K562 (cell line): ENCODE data around the gene INSR. TPM values are rescaled to one million over a fixed set of nuclear protein-coding genes. Genes with fewer than 3 reads are reported as not detected.

ENCODE experiments used
- ATAC-seq: fragments of 200-7000 bp; cut with Tn5 transposase; 3 replicates; pipeline ENCODE4 v1.9.1; 2020; ENCODE audit warnings: moderate library complexity
- BruUV-seq: library from RNA; stranded (reverse); fragments of 400-500 nt; replicated peaks from 2 replicates; lab custom pipeline; 2021; lab: Mats Ljungman, UMichigan
- CTCF ChIA-PET: fragments of 300-600 bp; formaldehyde crosslinking; extraction: SDS; loops from one replicate; lab custom pipeline; 2021; ENCODE audit warnings: low intra/inter-chr PET ratio; lab: Yijun Ruan, JAX
- POLR2A ChIA-PET: fragments of 300-600, 350-650 bp; sonication (Branson Sonifier 250); formaldehyde crosslinking; extraction: SDS; loops from one replicate; lab custom pipeline; 2021; ENCODE audit warnings: antibody characterized with exemption, inconsistent platforms; lab: Yijun Ruan, JAX
- DNase-seq, 4 experiments: peaks; one replicate each; pipeline versions ENCODE4 v3.0.0 to v3.0.0-alpha.2; 2011 to 2018; ENCODE audit warnings: low spot score in 3 of 4, mixed read lengths in 3 of 4; ENCODE audit errors: extremely low read depth in 1 of 4
- FAIRE-seq: peaks from 2 replicates; lab custom pipeline; 2011; peaks lifted over from hg19 to GRCh38; lab: Jason Lieb, UNC
- H2AFZ ChIP-seq: 2 replicates; pipeline ENCODE4 v1.6.0; 2011; ENCODE audit warnings: low read depth, low read length, control low read depth, inconsistent platforms
- H3K27ac ChIP-seq: fragments of 200-600 bp; 3 replicates; pipeline ENCODE4 v1.8.0; 2011; ENCODE audit warnings: low read depth, mild to moderate bottlenecking, control low read depth, inconsistent platforms, low read length, moderate library complexity, mixed read lengths; ENCODE audit errors: extremely low read depth
- H3K27me3 ChIP-seq, 2 experiments: fragments of 300-600 bp in 1 of 2; 2 replicates in 1 of 2; 3 replicates in 1 of 2; pipeline versions ENCODE4 v1.6.0 to v1.8.0; 2011; ENCODE audit warnings: inconsistent platforms in 2 of 2, low read length in 2 of 2, mild to moderate bottlenecking in 1 of 2, mixed read lengths in 1 of 2, moderate library complexity in 1 of 2; ENCODE audit not compliant: control insufficient read depth in 2 of 2, insufficient read depth in 2 of 2
- H3K36me3 ChIP-seq: fragments of 300-600 bp; 3 replicates; pipeline ENCODE4 v1.8.0; 2011; ENCODE audit warnings: mild to moderate bottlenecking, low read length, inconsistent platforms; ENCODE audit not compliant: control insufficient read depth, insufficient read depth
- H3K4me1 ChIP-seq, 2 experiments: fragments of 200-600 bp in 1 of 2; replicated peaks in 1 of 2; 2 replicates in 1 of 2; 3 replicates in 1 of 2; pipeline versions ENCODE4 v1.5.1 to v1.8.0; 2011; ENCODE audit warnings: inconsistent platforms in 2 of 2, low read length in 2 of 2, mild to moderate bottlenecking in 1 of 2, mixed read lengths in 1 of 2, moderate library complexity in 1 of 2; ENCODE audit not compliant: control insufficient read depth in 2 of 2, insufficient read depth in 2 of 2
- H3K4me2 ChIP-seq: 2 replicates; pipeline ENCODE4 v1.6.1; 2011; ENCODE audit warnings: low read length, control low read depth, inconsistent platforms, mixed read lengths; ENCODE audit not compliant: insufficient read depth
- H3K4me3 ChIP-seq: fragments of 200-600 bp; sonication (generic), shearing (Covaris generic); 2 replicates; pipeline ENCODE4 v1.5.1; 2016; ENCODE audit warnings: control low read depth, inconsistent platforms
- H3K79me2 ChIP-seq: fragments of 200-600 bp; 3 replicates; pipeline ENCODE4 v1.8.0; 2011; ENCODE audit warnings: low read length, inconsistent platforms; ENCODE audit not compliant: control insufficient read depth, insufficient read depth
- H3K9ac ChIP-seq, 2 experiments: 2 replicates each; pipeline versions ENCODE4 v1.6.0 to v1.6.1; 2011; ENCODE audit warnings: low read depth in 2 of 2, low read length in 2 of 2, control low read depth in 1 of 2, inconsistent platforms in 1 of 2, mild to moderate bottlenecking in 1 of 2, mixed read lengths in 1 of 2; ENCODE audit not compliant: insufficient read depth in 1 of 2
- H3K9me1 ChIP-seq: one replicate; pipeline ENCODE4 v1.6.0; 2011; ENCODE audit warnings: inconsistent platforms, mild to moderate bottlenecking, low read length, moderate library complexity; ENCODE audit not compliant: control insufficient read depth, insufficient read depth
- H3K9me3 ChIP-seq: replicated peaks from 2 replicates; pipeline ENCODE4 v1.5.1; 2011; ENCODE audit warnings: low read depth, low read length, inconsistent platforms; ENCODE audit not compliant: control insufficient read depth, insufficient read depth
- H4K20me1 ChIP-seq: replicated peaks from 2 replicates; pipeline ENCODE4 v1.6.1; 2011; ENCODE audit warnings: low read length, inconsistent platforms, mixed read lengths; ENCODE audit not compliant: control insufficient read depth, insufficient read depth
- AFF1 ChIP-seq, 2 experiments: fragments of 450-650 bp; IDR thresholded peaks; 2 replicates each; pipeline ENCODE4 v1.6.1; 2018; ENCODE audit warnings: mild to moderate bottlenecking in 2 of 2, low read depth in 1 of 2; ENCODE audit not compliant: partially characterized antibody in 2 of 2
- CBFA2T2 ChIP-seq: fragments of 450-650 bp; conservative IDR thresholded peaks from 2 replicates; pipeline ENCODE4 v1.6.1; 2017; ENCODE audit warnings: mild to moderate bottlenecking
- CREB3L1 ChIP-seq: fragments of 450-650 bp; IDR thresholded peaks from 2 replicates; pipeline ENCODE4 v1.6.1; 2014; ENCODE audit warnings: low read depth, mild to moderate bottlenecking, moderate library complexity, borderline replicate concordance
- ELF4 ChIP-seq: fragments of 450-650 bp; formaldehyde crosslinking; IDR thresholded peaks from 2 replicates; pipeline ENCODE4 v1.4.0; 2022; ENCODE audit warnings: missing genetic modification characterization
- FOXA1 ChIP-seq: fragments of 450-650 bp; IDR thresholded peaks from 2 replicates; pipeline ENCODE4 v1.6.1; 2016; ENCODE audit warnings: mild to moderate bottlenecking, borderline replicate concordance
- MAX ChIP-seq: sonication (generic); formaldehyde crosslinking; IDR thresholded peaks from 2 replicates; pipeline ENCODE4 v1.9.0; 2022; ENCODE audit warnings: mild to moderate bottlenecking, missing genetic modification reagents
- NFIX ChIP-seq: fragments of 250-450 bp; sonication (Bioruptor Pico); IDR thresholded peaks from 2 replicates; pipeline ENCODE4 v1.4.0; 2020; ENCODE audit warnings: low read depth, mild to moderate bottlenecking, moderate library complexity
- NR2F6 ChIP-seq: fragments of 450-650 bp; formaldehyde crosslinking; IDR thresholded peaks from 2 replicates; pipeline ENCODE4 v1.4.0; 2020; ENCODE audit warnings: mild to moderate bottlenecking
- RUNX1 ChIP-seq: sonication (generic); IDR thresholded peaks from 2 replicates; pipeline ENCODE4 v1.6.1; 2016; ENCODE audit warnings: antibody characterized with exemption, low read depth
- SOX6 ChIP-seq: fragments of 450-650 bp; IDR thresholded peaks from 2 replicates; pipeline ENCODE4 v1.6.1; 2014; ENCODE audit warnings: mild to moderate bottlenecking
- SRSF9 ChIP-seq: fragments of 200-400 bp; formaldehyde crosslinking; IDR thresholded peaks from 2 replicates; pipeline ENCODE4 v1.6.1; 2017; ENCODE audit warnings: low read depth, low read length, borderline replicate concordance
- ZNF263 ChIP-seq: sonication (generic); formaldehyde crosslinking; IDR thresholded peaks from 2 replicates; pipeline ENCODE4 v1.8.0; 2022; ENCODE audit warnings: mild to moderate bottlenecking, missing genetic modification reagents, borderline replicate concordance
- ZNF395 ChIP-seq: fragments of 200-800 bp; sonication (Bioruptor generic); IDR thresholded peaks from 2 replicates; pipeline ENCODE4 v1.6.1; 2017; ENCODE audit warnings: missing genetic modification characterization, missing compliant biosample characterization
- WGBS: fragments of 100-300 bp; shearing (Covaris generic); methylation state at CpG from one replicate; pipeline ENCODE4 v1.1.6; 2016; ENCODE audit warnings: low coverage, mixed read lengths; ENCODE audit not compliant: insufficient coverage; ENCODE audit errors: missing lambda C conversion rate; 5-methylcytosine and 5-hydroxymethylcytosine counted together
- in situ Hi-C: fragments of 300-500 bp; cut with MboI; formaldehyde crosslinking; loops from 4 replicates; pipeline ENCODE4 v1.15.0; 2018; ENCODE audit warnings: inconsistent platforms, mixed read lengths
- intact Hi-C: fragments of 100-400 bp; cut with micrococcal nuclease; formaldehyde crosslinking; loops from 2 replicates; pipeline ENCODE4 v1.14.2; 2022
- polyA plus RNA-seq, 8 experiments: library from polyadenylated mRNA; depleted of rRNA in 4 of 8; stranded (reverse) in 5 of 8; unstranded in 3 of 8; fragments of >200 nt; fragmentation: Nextera tagmentation in 2 of 8; fragmentation: Illumina TruSeq in 1 of 8; extraction: Ambion mirVana in 2 of 8; extraction: Trizol in 1 of 8; gene quantifications; 2 replicates each; pipeline versions ENCODE4 v1.2.1 to v1.2.3, GENCODE V29; 2011 to 2014; ENCODE audit warnings: inconsistent platforms in 1 of 8, missing spikeins in 1 of 8
- total RNA-seq, 7 experiments: library from RNA; depleted of rRNA in 6 of 7; stranded (reverse); fragments of >200 nt in 6 of 7; fragmentation: Illumina TruSeq in 2 of 7; extraction: Trizol in 2 of 7; gene quantifications; 2 replicates each; pipeline versions ENCODE4 v1.2.1 to v1.2.3, GENCODE V29; 2011 to 2021; ENCODE audit warnings: low replicate concordance in 1 of 7

Gene INSR
- total and polyA plus RNA-seq, 9 of the 15 experiments (the other 6 are each of a cell fraction or from before 2014, with no cell fraction given), result 0.04 to 0.88 (median 0.41) TPM

GRCh38 chr19:7152568-7152967 lies 141.6 kb downstream of the INSR start:
- no peaks in the 10 kb centered on the region for H4K20me1 ChIP-seq
- in situ Hi-C loops, result no loop called here
- FAIRE-seq, result no peak
- TF ChIP-seq MAX (CRISPR knock-in tag) (no peak), SRSF9 (no peak), ZNF395 (CRISPR knock-in tag) (no peak), NFIX (CRISPR knock-in tag) (no peak), NR2F6 (CRISPR knock-in tag) (no peak), RUNX1 (no peak), AFF1 (IDR thresholded peaks at IDR 0.05; ENCODE audit: low read depth in 1 of 2, partially characterized antibody in 2 of 2) (no peak), ZNF263 (CRISPR knock-in tag) (no peak), CBFA2T2 (no peak), ELF4 (no peak), FOXA1 (no peak), CREB3L1 (no peak), SOX6 (no peak)
- TF ChIP-seq, all 486 proteins: peak for 0
- 0 out of 2 replicates have a peak overlapping the region, but pooled peaks have one; percentile 38 for H2AFZ ChIP-seq
- POLR2A ChIA-PET, result interaction anchor here (0.6 kb wide), 1 partner anchor 210 kb away, joined by 3 read pairs; no protein-coding TSS in a partner anchor
- DNase-seq (no peak), ATAC-seq (peak; percentile 21; the same call in 1 of the 3 replicates)
- no peaks in the 10 kb centered on the region for H3K36me3 ChIP-seq
- H3K4me2 ChIP-seq, result no peak overlapping the region
- no peak overlapping the region for H3K9ac ChIP-seq
- no peaks in the 10 kb centered on the region for H3K79me2 ChIP-seq
- WGBS, result 7% methylated on average over 12 of the region's 13 CpGs
- CTCF ChIA-PET, result interaction anchor here (0.7 kb wide), 1 partner anchor 173 kb away, joined by 3 read pairs; no protein-coding TSS in a partner anchor
- BruUV-seq, result no TSS peak
- H3K4me3 ChIP-seq, result no peak overlapping the region
- H3K9me1 ChIP-seq, result no peaks in the 10 kb centered on the region
- H3K27me3 ChIP-seq, result peaks cover 2 to 18% of the 10 kb centered on the region in 2 experiments; a peak in 3 of 5 replicates
- intact Hi-C loops, result no loop called here
- H3K4me1 ChIP-seq, result no peaks in the 10 kb centered on the region
- H3K9me3 ChIP-seq, result no peaks in the 10 kb centered on the region
- H3K27ac ChIP-seq, result no peak overlapping the region
